Endothelial cell of umbilical vein (primary cell): Measurements from ENCODE around the gene CNTNAP2. TPM values are rescaled to one million over a fixed set of nuclear protein-coding genes. Genes with fewer than 3 reads are reported as not detected.

Experiments
- BruUV-seq: library from RNA; stranded (reverse); fragments of 400-500 nt; replicated peaks from 2 replicates; lab custom pipeline; 2021; lab: Mats Ljungman, UMichigan
- CTCF ChIA-PET: fragments of 300-600, 350-600 bp; sonication (Branson Sonifier 250); formaldehyde crosslinking; loops from one replicate; lab custom pipeline; 2021; ENCODE audit warnings: antibody characterized with exemption, inconsistent platforms; lab: Charles Lee
- POLR2A ChIA-PET: fragments of 300-600, 350-600 bp; sonication (Branson Sonifier 250); formaldehyde crosslinking; loops from one replicate; lab custom pipeline; 2021; ENCODE audit warnings: antibody characterized with exemption, inconsistent platforms; lab: Charles Lee
- DNase-seq: peaks from one replicate; pipeline ENCODE4 v3.0.0-alpha.2; 2011; ENCODE audit warnings: low read depth, low spot score
- FAIRE-seq: peaks from 2 replicates; lab custom pipeline; 2011; peaks lifted over from hg19 to GRCh38; lab: Jason Lieb, UNC
- H2AFZ ChIP-seq: 2 replicates; pipeline ENCODE4 v1.6.0; 2012; ENCODE audit warnings: low read depth, low read length, control low read depth, inconsistent platforms
- H3K27ac ChIP-seq: 2 replicates; pipeline ENCODE4 v1.5.1; 2011; ENCODE audit warnings: low read depth, mild to moderate bottlenecking, control low read depth, low read length, moderate library complexity; ENCODE audit not compliant: insufficient read depth
- H3K27me3 ChIP-seq, 2 experiments: 2 replicates each; pipeline versions ENCODE4 v1.6.0 to v1.6.1; 2011; ENCODE audit warnings: low read length in 2 of 2, mixed read lengths in 1 of 2; ENCODE audit not compliant: control insufficient read depth in 2 of 2, insufficient read depth in 2 of 2
- H3K36me3 ChIP-seq, 2 experiments: 2 replicates in 1 of 2; 3 replicates in 1 of 2; pipeline ENCODE4 v1.5.1; 2011; ENCODE audit warnings: low read length in 2 of 2, mild to moderate bottlenecking in 1 of 2, moderate library complexity in 1 of 2; ENCODE audit not compliant: control insufficient read depth in 2 of 2, insufficient read depth in 2 of 2; ENCODE audit errors: extremely low read depth in 1 of 2
- H3K4me1 ChIP-seq: 3 replicates; pipeline ENCODE4 v1.5.1; 2011; ENCODE audit warnings: mild to moderate bottlenecking, low read length; ENCODE audit not compliant: control insufficient read depth, insufficient read depth; ENCODE audit errors: extremely low read depth
- H3K4me2 ChIP-seq: 2 replicates; pipeline ENCODE4 v1.6.1; 2011; ENCODE audit warnings: low read length, control low read depth, mixed read lengths; ENCODE audit not compliant: insufficient read depth
- H3K4me3 ChIP-seq, 3 experiments: fragments of 200-600 bp in 1 of 3; sonication (generic), shearing (Covaris generic) in 1 of 3; replicated peaks in 1 of 3; 2 replicates each; pipeline ENCODE4 v1.5.1; 2011 to 2016; ENCODE audit warnings: control low read depth in 3 of 3, low read length in 3 of 3, mild to moderate bottlenecking in 2 of 3, inconsistent platforms in 1 of 3, low read depth in 1 of 3, moderate library complexity in 1 of 3; ENCODE audit not compliant: insufficient read depth in 1 of 3
- H3K79me2 ChIP-seq: 2 replicates; pipeline ENCODE4 v1.6.0; 2012; ENCODE audit warnings: low read length, inconsistent platforms; ENCODE audit not compliant: control insufficient read depth, insufficient read depth
- H3K9ac ChIP-seq: replicated peaks from 2 replicates; pipeline ENCODE3; 2011; ENCODE audit warnings: low read length, control low read depth; ENCODE audit not compliant: insufficient read depth; ENCODE audit errors: extremely low read depth
- H3K9me1 ChIP-seq: replicated peaks from 3 replicates; pipeline ENCODE4 v1.6.0; 2011; ENCODE audit warnings: mild to moderate bottlenecking, low read length; ENCODE audit not compliant: control insufficient read depth, insufficient read depth; ENCODE audit errors: extremely low read depth
- H3K9me3 ChIP-seq: replicated peaks from 2 replicates; pipeline ENCODE4 v1.5.1; 2012; ENCODE audit warnings: low read length, inconsistent platforms; ENCODE audit not compliant: control insufficient read depth, insufficient read depth
- H4K20me1 ChIP-seq: replicated peaks from 2 replicates; pipeline ENCODE3; 2011; ENCODE audit warnings: mild to moderate bottlenecking, low read length; ENCODE audit not compliant: control insufficient read depth, insufficient read depth; ENCODE audit errors: extremely low read depth
- EZH2 ChIP-seq: IDR thresholded peaks from 2 replicates; pipeline ENCODE4 v1.6.1; 2012; ENCODE audit warnings: borderline replicate concordance, low read depth, mild to moderate bottlenecking, moderate library complexity, low read length, inconsistent platforms; ENCODE audit not compliant: severe bottlenecking
- FOS ChIP-seq: IDR thresholded peaks from 2 replicates; pipeline ENCODE4 v1.6.1; 2011; ENCODE audit warnings: mild to moderate bottlenecking, low read length, moderate library complexity, borderline replicate concordance; ENCODE audit not compliant: insufficient read depth
- JUN ChIP-seq: IDR thresholded peaks from 2 replicates; pipeline ENCODE4 v1.6.1; 2011; ENCODE audit warnings: borderline replicate concordance, low read depth; ENCODE audit not compliant: insufficient read length, insufficient read depth
- MYC ChIP-seq: IDR thresholded peaks from one replicate; pipeline ENCODE4 v1.6.1; 2011; ENCODE audit warnings: mild to moderate bottlenecking, low read depth, low read length
- POLR2A ChIP-seq: IDR thresholded peaks from 2 replicates; pipeline ENCODE4 v1.6.1; 2012; ENCODE audit warnings: low read depth, mild to moderate bottlenecking, control low read depth, low read length
- POLR2AphosphoS5 ChIP-seq: IDR thresholded peaks from 2 replicates; pipeline ENCODE4 v1.6.1; 2012; ENCODE audit warnings: low read depth, mild to moderate bottlenecking, control low read depth, low read length, moderate library complexity; ENCODE audit not compliant: insufficient read depth
- dilution Hi-C: fragments of 300-500 bp; cut with MboI; formaldehyde crosslinking; loops from one replicate; pipeline ENCODE4 v1.15.0; 2019; ENCODE audit warnings: low sequenced_read_pairs; ENCODE audit not compliant: extremely low pct_ligation_motif_present
- intact Hi-C: fragments of 100-400 bp; cut with micrococcal nuclease; formaldehyde crosslinking; loops from one replicate; pipeline ENCODE4 v1.10.0; 2022
- polyA plus RNA-seq, 4 experiments: library from polyadenylated mRNA; depleted of rRNA in 3 of 4; stranded (reverse) in 3 of 4; unstranded in 1 of 4; fragments of >200 nt; gene quantifications; 2 replicates each; pipeline versions ENCODE4 v1.2.1 to v1.2.3, GENCODE V29; 2011 to 2012; ENCODE audit warnings: missing spikeins in 1 of 4
- total RNA-seq: library from RNA; stranded (reverse); gene quantifications from 2 replicates; pipeline ENCODE4 v1.2.3, GENCODE V29; 2021
- TF ChIP-seq, protein P1 (sequence below): IDR thresholded peaks from 2 replicates; pipeline ENCODE4 v1.6.1; 2011; ENCODE audit not compliant: insufficient read depth, insufficient read length
- TF ChIP-seq, protein P2 (sequence below), 2 donors: IDR thresholded peaks; 1 replicate in 1 of 2; 2 replicates in 1 of 2; pipeline ENCODE4 v1.5.1; 2011; ENCODE audit warnings: low read length in 2 of 2, mild to moderate bottlenecking in 2 of 2, moderate library complexity in 2 of 2, control low read depth in 1 of 2, inconsistent platforms in 1 of 2, low read depth in 1 of 2; ENCODE audit not compliant: insufficient read depth in 1 of 2; ENCODE audit errors: extremely low read depth in 1 of 2

CNTNAP2 gene
- total and polyA plus RNA-seq, 2 donors (not counting 3 experiments of a cell fraction or from before 2014, with no cell fraction given), result not detected

DNA sequence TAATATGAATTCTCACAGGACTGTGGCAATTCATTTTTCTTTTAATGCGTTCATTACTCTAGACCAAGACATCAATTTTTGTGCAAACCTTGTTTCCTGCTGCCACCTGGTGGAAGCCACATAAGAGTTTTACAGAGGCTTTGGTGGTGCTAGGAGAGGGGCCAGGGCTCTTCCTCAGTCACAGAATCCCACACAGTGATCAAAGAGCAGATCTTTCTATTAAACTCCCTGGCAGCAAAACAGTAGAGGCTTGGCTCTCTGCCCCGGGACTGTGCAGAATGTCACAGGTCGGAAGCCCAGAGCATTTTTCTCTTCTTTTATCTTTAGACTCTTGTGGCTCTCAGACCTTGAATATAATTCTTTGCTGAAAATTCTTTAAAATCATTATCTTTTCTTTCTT is 1967.5 kb downstream of the CNTNAP2 start:
- H3K9ac ChIP-seq, result no peak overlapping the region
- H3K4me1 ChIP-seq, result no peaks in the 10 kb centered on the region
- no peaks in the 10 kb centered on the region for H3K79me2 ChIP-seq
- no TSS peak for BruUV-seq
- H3K9me3 ChIP-seq, result peaks cover 2% of the 10 kb centered on the region
- intact Hi-C loops (no loop called here), dilution Hi-C loops (no loop called here)
- no peaks in the 10 kb centered on the region for H3K36me3 ChIP-seq
- TF ChIP-seq, protein P1, sequence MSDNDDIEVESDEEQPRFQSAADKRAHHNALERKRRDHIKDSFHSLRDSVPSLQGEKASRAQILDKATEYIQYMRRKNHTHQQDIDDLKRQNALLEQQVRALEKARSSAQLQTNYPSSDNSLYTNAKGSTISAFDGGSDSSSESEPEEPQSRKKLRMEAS, result no peak
- TF ChIP-seq MYC (no peak), EZH2 (no peak), JUN (no peak), FOS (no peak), POLR2A (no peak), POLR2AphosphoS5 (no peak)
- TF ChIP-seq, protein P2, sequence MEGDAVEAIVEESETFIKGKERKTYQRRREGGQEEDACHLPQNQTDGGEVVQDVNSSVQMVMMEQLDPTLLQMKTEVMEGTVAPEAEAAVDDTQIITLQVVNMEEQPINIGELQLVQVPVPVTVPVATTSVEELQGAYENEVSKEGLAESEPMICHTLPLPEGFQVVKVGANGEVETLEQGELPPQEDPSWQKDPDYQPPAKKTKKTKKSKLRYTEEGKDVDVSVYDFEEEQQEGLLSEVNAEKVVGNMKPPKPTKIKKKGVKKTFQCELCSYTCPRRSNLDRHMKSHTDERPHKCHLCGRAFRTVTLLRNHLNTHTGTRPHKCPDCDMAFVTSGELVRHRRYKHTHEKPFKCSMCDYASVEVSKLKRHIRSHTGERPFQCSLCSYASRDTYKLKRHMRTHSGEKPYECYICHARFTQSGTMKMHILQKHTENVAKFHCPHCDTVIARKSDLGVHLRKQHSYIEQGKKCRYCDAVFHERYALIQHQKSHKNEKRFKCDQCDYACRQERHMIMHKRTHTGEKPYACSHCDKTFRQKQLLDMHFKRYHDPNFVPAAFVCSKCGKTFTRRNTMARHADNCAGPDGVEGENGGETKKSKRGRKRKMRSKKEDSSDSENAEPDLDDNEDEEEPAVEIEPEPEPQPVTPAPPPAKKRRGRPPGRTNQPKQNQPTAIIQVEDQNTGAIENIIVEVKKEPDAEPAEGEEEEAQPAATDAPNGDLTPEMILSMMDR (IDR thresholded peaks at IDR 0.05; ENCODE audit: extremely low read depth in 1 of 2, insufficient read depth in 1 of 2, low read depth in 1 of 2, low read length in 2 of 2), result no peak
- H3K9me1 ChIP-seq, result no peaks in the 10 kb centered on the region
- no peak overlapping the region for H2AFZ ChIP-seq
- ChIA-PET POLR2A (no interaction called here), CTCF (no interaction called here)
- FAIRE-seq (no peak), DNase-seq (no peak)
- no peaks in the 10 kb centered on the region for H3K27me3 ChIP-seq
- H3K4me2 ChIP-seq, result no peak overlapping the region
- no peaks in the 10 kb centered on the region for H4K20me1 ChIP-seq
- H3K27ac ChIP-seq, result no peak overlapping the region
- no peak overlapping the region for H3K4me3 ChIP-seq
